H1 (cell line): ENCODE measurements around the gene FBP1. TPM values are rescaled to one million over a fixed set of nuclear protein-coding genes. Genes with fewer than 3 reads are reported as not detected.

Source experiments
- CTCF ChIA-PET: fragments of 300-600 bp; sonication (Branson Sonifier 250); formaldehyde crosslinking; loops from one replicate; lab custom pipeline; 2021; ENCODE audit not compliant: partially characterized antibody; lab: Charles Lee
- POLR2A ChIA-PET: fragments of 300-600 bp; sonication (Branson Sonifier 250); formaldehyde crosslinking; loops from one replicate; lab custom pipeline; 2021; ENCODE audit warnings: inconsistent platforms; ENCODE audit not compliant: partially characterized antibody; lab: Charles Lee
- DNase-seq, 2 experiments: peaks; one replicate each; pipeline versions ENCODE4 v3.0.0 to v3.0.0-alpha.2; 2010 to 2022; ENCODE audit warnings: low spot score in 2 of 2, low read depth in 1 of 2, mixed read lengths in 1 of 2
- FAIRE-seq: peaks from 2 replicates; lab custom pipeline; 2011; peaks lifted over from hg19 to GRCh38; lab: Jason Lieb, UNC
- H2AFZ ChIP-seq: 2 replicates; pipeline ENCODE4 v1.8.1; 2012; ENCODE audit warnings: low read length, inconsistent platforms
- H2AK5ac ChIP-seq: 2 replicates; pipeline ENCODE4 v1.6.1; 2013; ENCODE audit warnings: low read depth, low read length
- H2BK120ac ChIP-seq: replicated peaks from 2 replicates; pipeline ENCODE3; 2013; ENCODE audit warnings: low read depth, low read length, inconsistent platforms
- H2BK12ac ChIP-seq: 2 replicates; pipeline ENCODE4 v1.6.1; 2013; ENCODE audit warnings: low read depth, low read length
- H2BK15ac ChIP-seq: 2 replicates; pipeline ENCODE4 v1.6.1; 2013; ENCODE audit warnings: low read length
- H2BK20ac ChIP-seq: 2 replicates; pipeline ENCODE4 v1.6.1; 2013; ENCODE audit warnings: low read length
- H2BK5ac ChIP-seq: 2 replicates; pipeline ENCODE4 v1.6.1; 2013; ENCODE audit warnings: low read depth, low read length
- H3K14ac ChIP-seq: 2 replicates; pipeline ENCODE4 v1.6.1; 2013; ENCODE audit warnings: inconsistent platforms; ENCODE audit not compliant: insufficient read length
- H3K18ac ChIP-seq: 2 replicates; pipeline ENCODE4 v1.6.1; 2013; ENCODE audit warnings: low read length; ENCODE audit errors: extremely low read depth
- H3K23ac ChIP-seq: 2 replicates; pipeline ENCODE4 v1.6.1; 2013; ENCODE audit warnings: inconsistent platforms; ENCODE audit not compliant: insufficient read length
- H3K23me2 ChIP-seq: 2 replicates; pipeline ENCODE4 v1.6.1; 2013; ENCODE audit warnings: low read depth, low read length
- H3K27ac ChIP-seq: 2 replicates; pipeline ENCODE4 v1.6.1; 2011; ENCODE audit warnings: low read depth, low read length, inconsistent platforms
- H3K27me3 ChIP-seq, 4 experiments: replicated peaks in 1 of 4; 1 replicate in 1 of 4; 2 replicates in 3 of 4; pipeline versions ENCODE4 v1.6.1 to v1.8.1; 2011 to 2013; ENCODE audit warnings: low read length in 3 of 4, mild to moderate bottlenecking in 3 of 4, inconsistent platforms in 2 of 4, mixed read lengths in 2 of 4, moderate library complexity in 1 of 4; ENCODE audit not compliant: control insufficient read depth in 3 of 4, insufficient read depth in 3 of 4; ENCODE audit errors: extremely low read depth in 1 of 4
- H3K36me3 ChIP-seq, 4 experiments: 2 replicates each; pipeline versions ENCODE4 v1.6.1 to v1.8.1; 2011 to 2013; ENCODE audit warnings: mild to moderate bottlenecking in 4 of 4, low read length in 3 of 4, moderate library complexity in 2 of 4, control low read depth in 1 of 4, inconsistent platforms in 1 of 4; ENCODE audit not compliant: insufficient read depth in 4 of 4, control insufficient read depth in 2 of 4
- H3K4ac ChIP-seq: replicated peaks from 2 replicates; pipeline ENCODE3; 2013; ENCODE audit warnings: low read length, low read depth, mixed read lengths, inconsistent platforms; ENCODE audit not compliant: insufficient read length
- H3K4me1 ChIP-seq, 4 experiments: replicated peaks in 1 of 4; 1 replicate in 1 of 4; 2 replicates in 3 of 4; pipeline versions ENCODE4 v1.6.1 to v1.8.1; 2011 to 2013; ENCODE audit warnings: low read length in 3 of 4, inconsistent platforms in 2 of 4, mixed read lengths in 1 of 4; ENCODE audit not compliant: insufficient read depth in 4 of 4, control insufficient read depth in 3 of 4
- H3K4me2 ChIP-seq, 2 experiments: 2 replicates each; pipeline versions ENCODE4 v1.6.1 to v1.8.1; 2011 to 2013; ENCODE audit warnings: low read depth in 2 of 2, low read length in 2 of 2, control low read depth in 1 of 2, inconsistent platforms in 1 of 2, mild to moderate bottlenecking in 1 of 2; ENCODE audit not compliant: insufficient read depth in 1 of 2
- H3K4me3 ChIP-seq, 4 experiments: fragments of 200-600, 300-600 bp in 1 of 4; sonication (generic), shearing (Covaris generic), sonication (Bioruptor Twin) in 1 of 4; 2 replicates each; pipeline versions ENCODE4 v1.5.1 to v1.8.1; 2011 to 2016; ENCODE audit warnings: low read length in 4 of 4, low read depth in 3 of 4, control low read depth in 2 of 4, inconsistent platforms in 2 of 4, mild to moderate bottlenecking in 2 of 4, mixed read lengths in 1 of 4, moderate library complexity in 1 of 4; ENCODE audit not compliant: insufficient read depth in 2 of 4; ENCODE audit errors: extremely low read depth in 1 of 4
- H3K56ac ChIP-seq: replicated peaks from 2 replicates; pipeline ENCODE3; 2013; ENCODE audit warnings: low read depth, mild to moderate bottlenecking, mixed read lengths, low read length, inconsistent platforms; ENCODE audit not compliant: insufficient read length
- H3K79me1 ChIP-seq: 2 replicates; pipeline ENCODE4 v1.6.1; 2013; ENCODE audit warnings: low read depth, low read length, control low read depth
- H3K79me2 ChIP-seq, 2 experiments: 2 replicates each; pipeline versions ENCODE4 v1.6.1 to v1.8.1; 2012 to 2013; ENCODE audit warnings: low read length in 2 of 2, mild to moderate bottlenecking in 2 of 2, inconsistent platforms in 1 of 2; ENCODE audit not compliant: insufficient read depth in 2 of 2, control insufficient read depth in 1 of 2
- H3K9ac ChIP-seq, 4 experiments: replicated peaks in 1 of 4; 1 replicate in 1 of 4; 2 replicates in 3 of 4; pipeline versions ENCODE4 v1.6.1 to v1.8.1; 2011 to 2013; ENCODE audit warnings: low read depth in 3 of 4, low read length in 3 of 4, control low read depth in 2 of 4, mild to moderate bottlenecking in 2 of 4, moderate library complexity in 2 of 4, inconsistent platforms in 1 of 4; ENCODE audit errors: extremely low read depth in 1 of 4
- H3K9me3 ChIP-seq, 2 experiments: 2 replicates each; pipeline versions ENCODE4 v1.6.1 to v1.8.1; 2012 to 2013; ENCODE audit warnings: mild to moderate bottlenecking in 2 of 2, moderate library complexity in 2 of 2, control low read depth in 1 of 2, inconsistent platforms in 1 of 2, low read depth in 1 of 2, low read length in 1 of 2, mixed read lengths in 1 of 2; ENCODE audit not compliant: insufficient read depth in 2 of 2
- H4K20me1 ChIP-seq, 2 experiments: replicated peaks in 1 of 2; 2 replicates each; pipeline versions ENCODE3 to v1.8.1; 2011 to 2013; ENCODE audit warnings: inconsistent platforms in 2 of 2, low read length in 2 of 2, mild to moderate bottlenecking in 1 of 2; ENCODE audit not compliant: insufficient read depth in 2 of 2, control insufficient read depth in 1 of 2
- H4K5ac ChIP-seq: 2 replicates; pipeline ENCODE4 v1.6.1; 2013; ENCODE audit warnings: low read length, low read depth, mixed read lengths, inconsistent platforms; ENCODE audit not compliant: insufficient read length
- H4K8ac ChIP-seq: 2 replicates; pipeline ENCODE4 v1.8.0; 2013; ENCODE audit warnings: mild to moderate bottlenecking, moderate library complexity, low read length, inconsistent platforms; ENCODE audit not compliant: insufficient read depth; ENCODE audit errors: extremely low read depth
- H4K91ac ChIP-seq: replicated peaks from 2 replicates; pipeline ENCODE3; 2013; ENCODE audit warnings: low read length, mixed read lengths, inconsistent platforms; ENCODE audit not compliant: insufficient read length
- CTCF ChIP-seq, 3 experiments: IDR thresholded peaks; 1 replicate in 2 of 3; 2 replicates in 1 of 3; pipeline versions ENCODE4 v1.5.1 to v1.6.1; 2011; ENCODE audit warnings: low read length in 3 of 3, mild to moderate bottlenecking in 3 of 3, inconsistent platforms in 2 of 3, low read depth in 1 of 3, moderate library complexity in 1 of 3; ENCODE audit not compliant: insufficient read depth in 1 of 3; ENCODE audit errors: control extremely low read depth in 1 of 3
- WGBS, 2 experiments: shearing (Covaris generic) in 1 of 2; methylation state at CpG; one replicate each; pipeline versions ENCODE4 v1.1.6 to v1.1.7; 2013 to 2015; ENCODE audit warnings: low lambda C conversion rate in 2 of 2, mixed read lengths in 2 of 2, inconsistent platforms in 1 of 2, low coverage in 1 of 2, missing lambda C conversion rate in 1 of 2; ENCODE audit not compliant: insufficient replicate concordance in 2 of 2, insufficient coverage in 1 of 2, insufficient read length in 1 of 2; ENCODE audit errors: extremely low coverage in 1 of 2, missing lambda C conversion rate in 1 of 2; 5-methylcytosine and 5-hydroxymethylcytosine counted together
- polyA plus RNA-seq, 7 experiments: library from polyadenylated mRNA; depleted of rRNA in 3 of 7; stranded (reverse) in 5 of 7; unstranded in 2 of 7; fragments of >200 nt in 5 of 7; fragments of 200-250 nt in 2 of 7; gene quantifications; 1 replicate in 5 of 7; 2 replicates in 1 of 7; 4 replicates in 1 of 7; pipeline versions ENCODE4 v1.2.1 to v1.2.3, GENCODE V29; 2011 to 2013; ENCODE audit warnings: missing spikeins in 2 of 7, mixed read lengths in 2 of 7
- total RNA-seq: library from RNA; stranded (reverse); fragmentation: NEBNext Ultra II Directional; extraction: Animal tissue kit (Norgen Biotek cat#: 25700); gene quantifications from 2 replicates; pipeline ENCODE4 v1.2.1, GENCODE V29; 2021

The FBP1 gene
- total and polyA plus RNA-seq, 2 of the 8 experiments (the other 6 are each of a cell fraction or from before 2014, with no cell fraction given), result 1.0 to 4.1 TPM

GRCh38 chr9:94685359-94685758, 46.0 kb upstream of the FBP1 start:
- no peaks in the 10 kb centered on the region for H3K9me3 ChIP-seq
- no peak overlapping the region for H2AK5ac ChIP-seq
- H3K9ac ChIP-seq, result no peak overlapping the region
- no peak overlapping the region for H2BK120ac ChIP-seq
- H2BK15ac ChIP-seq, result no peak overlapping the region
- FAIRE-seq, result no peak
- no peak overlapping the region for H3K14ac ChIP-seq
- H2BK5ac ChIP-seq, result no peak overlapping the region
- WGBS, 2 experiments, result 88% methylated on average over 2 of the region's 2 CpGs; no CpG with 5 or more reads in 1 of the 2 experiments
- POLR2A ChIA-PET, result no interaction called here
- H4K8ac ChIP-seq, result no peak overlapping the region
- H3K27me3 ChIP-seq, result no peaks in the 10 kb centered on the region
- no peak overlapping the region for H3K23ac ChIP-seq
- no peaks in the 10 kb centered on the region for H3K79me1 ChIP-seq
- no peak overlapping the region for H4K5ac ChIP-seq
- no peak overlapping the region for H3K4me3 ChIP-seq
- H2BK12ac ChIP-seq, result no peak overlapping the region
- no peaks in the 10 kb centered on the region for H3K79me2 ChIP-seq
- H3K4me1 ChIP-seq, result no peaks in the 10 kb centered on the region; a peak in 1 of 7 replicates
- CTCF ChIA-PET, result no interaction called here
- H4K20me1 ChIP-seq, result no peaks in the 10 kb centered on the region
- no peaks in the 10 kb centered on the region for H3K23me2 ChIP-seq
- no peak overlapping the region for H3K27ac ChIP-seq
- no peak overlapping the region for H4K91ac ChIP-seq
- no peak overlapping the region for H3K4me2 ChIP-seq
- H3K56ac ChIP-seq, result no peak overlapping the region
- no peaks in the 10 kb centered on the region for H3K36me3 ChIP-seq
- H2BK20ac ChIP-seq, result no peak overlapping the region
- H2AFZ ChIP-seq, result no peak overlapping the region
- DNase-seq, result no peak
- no peak overlapping the region for H3K18ac ChIP-seq
- no peak for TF ChIP-seq CTCF (IDR thresholded peaks at IDR 0.05; ENCODE audit: control extremely low read depth in 1 of 3, insufficient read depth in 1 of 3, low read depth in 1 of 3, low read length in 3 of 3)
- H3K4ac ChIP-seq, result no peak overlapping the region
